Activated T-helper 1 cell treated with Interleukin-2 at 50 U/mL for 16 hours (primary cell): ENCODE measurements around the gene PLXNA2.

Source experiments
- DNase-seq: peaks from one replicate; pipeline ENCODE4 v3.0.0-alpha.2; 2020; ENCODE audit warnings: low read depth

The PLXNA2 gene

GRCh38 chr1:208045463-208046260 lies 198.5 kb downstream of the PLXNA2 start:
- no peak for DNase-seq

DNA sequence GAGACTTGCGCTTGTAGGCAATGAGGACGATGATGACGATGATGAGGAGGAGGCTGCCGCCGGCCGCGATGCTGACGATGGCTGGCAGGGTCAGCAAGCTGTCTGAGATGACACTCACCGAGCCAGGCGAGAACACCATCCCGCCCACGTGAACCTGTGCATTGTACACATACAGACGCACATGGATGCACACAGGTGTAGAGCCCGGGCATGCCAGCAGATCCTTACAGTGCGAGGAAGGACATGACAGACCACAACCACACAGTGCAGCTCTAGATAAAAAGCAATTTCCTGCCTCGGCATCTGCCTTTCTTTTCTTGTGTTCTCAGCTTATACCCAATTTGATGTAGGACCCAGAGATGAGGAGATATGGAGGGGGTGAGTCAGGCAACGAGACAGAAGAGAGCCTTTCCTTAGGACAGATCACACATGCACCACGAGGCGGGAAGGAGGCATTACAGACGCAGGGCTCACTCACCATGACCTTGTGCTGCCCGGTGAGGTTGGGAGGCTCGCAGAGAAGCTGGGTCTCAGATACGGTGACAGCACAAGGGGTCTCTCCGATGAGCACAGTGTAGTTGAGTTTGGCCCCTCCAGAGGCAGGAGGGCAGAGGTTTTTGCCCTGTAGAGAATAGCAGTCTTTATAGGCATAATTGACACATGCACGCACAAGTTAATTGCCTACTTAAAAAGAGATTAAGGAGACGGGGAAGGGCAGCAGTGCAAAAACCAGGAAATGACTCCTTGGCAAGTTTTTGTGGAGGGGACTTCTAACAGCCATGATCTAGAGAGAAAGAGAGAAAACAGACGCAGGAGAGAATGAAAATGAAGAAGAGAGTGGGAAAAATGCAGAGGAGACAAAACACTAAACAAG lies 199.4 kb downstream of the PLXNA2 start:
- DNase-seq = no peak

- DNase-seq = no peak
Measured at GRCh38 chr1:208043691-208044181, 200.4 kb downstream of the PLXNA2 start.

- no peak for DNase-seq
Measured at GRCh38 chr1:208042868-208043267, 201.3 kb downstream of the PLXNA2 start.

GRCh38 chr1:208042041-208042615 lies 202.1 kb downstream of the PLXNA2 start:
- no peak for DNase-seq

- no peak for DNase-seq
Measured at GRCh38 chr1:208041505-208041904, 202.7 kb downstream of the PLXNA2 start.

DNA sequence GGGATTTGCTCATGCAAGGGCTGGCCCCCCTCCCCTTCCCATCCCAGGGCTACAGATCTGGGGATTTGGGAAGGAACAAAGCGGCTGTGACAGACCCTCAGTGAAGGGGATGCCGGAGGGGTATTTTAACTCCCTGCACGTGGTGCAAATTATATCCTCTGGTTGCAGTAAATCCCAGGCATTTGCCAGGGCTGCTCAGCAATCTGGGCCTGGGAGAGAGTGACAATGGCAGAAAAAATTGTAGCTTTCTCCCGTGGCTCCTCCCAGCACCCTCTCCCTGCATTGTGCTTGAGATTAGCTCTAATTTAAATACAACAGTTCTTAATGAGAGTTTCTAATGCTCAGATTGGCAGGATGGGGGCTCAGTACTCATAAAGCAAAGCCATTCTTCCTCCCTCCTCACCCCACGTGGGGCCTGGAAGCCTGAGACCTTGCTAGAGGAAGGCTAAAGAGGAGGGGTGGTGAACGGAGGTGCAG lies 203.3 kb downstream of the PLXNA2 start:
- no peak for DNase-seq

DNA sequence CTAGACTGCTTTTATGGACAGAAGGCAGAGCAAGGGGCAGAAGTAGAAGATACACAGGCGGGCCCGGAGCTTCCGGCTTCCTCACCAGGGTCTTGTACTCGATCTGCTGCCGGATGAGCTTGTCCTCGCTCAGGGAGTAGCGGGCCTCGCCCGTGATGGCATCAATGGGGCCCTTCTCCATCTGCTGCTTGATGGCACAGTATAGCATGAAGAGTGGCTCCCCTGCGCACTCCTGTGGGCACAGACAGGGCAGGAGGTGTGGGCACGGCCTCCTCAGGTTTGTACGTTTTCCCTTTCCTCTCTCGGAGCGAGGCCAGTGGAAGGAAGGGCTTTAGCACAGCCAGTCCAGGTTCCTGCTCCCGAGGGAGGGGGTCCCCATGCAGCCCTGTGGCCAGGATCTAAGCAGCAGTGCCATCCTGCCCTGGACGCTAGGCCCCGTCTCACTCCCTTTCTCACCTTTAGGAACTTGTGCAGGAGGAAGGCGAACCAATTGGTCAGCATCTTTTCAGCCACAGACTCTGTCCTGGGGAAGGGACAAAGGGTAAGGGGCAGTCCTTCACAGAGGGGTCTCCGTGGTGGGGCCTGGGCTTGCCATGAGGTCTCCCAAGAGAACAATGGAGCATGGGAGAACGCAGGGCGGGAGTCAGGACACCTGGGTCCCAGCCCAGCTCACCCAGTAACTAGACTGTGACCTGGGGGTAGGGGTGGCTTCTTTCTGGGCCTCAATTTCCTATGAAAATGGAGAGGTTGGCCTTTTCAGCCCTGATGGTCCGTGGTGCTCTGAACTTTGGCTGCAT lies 204.4 kb downstream of the PLXNA2 start:
- no peak for DNase-seq

- DNase-seq = no peak
Measured at GRCh38 chr1:208038303-208038702, 205.9 kb downstream of the PLXNA2 start.

DNA sequence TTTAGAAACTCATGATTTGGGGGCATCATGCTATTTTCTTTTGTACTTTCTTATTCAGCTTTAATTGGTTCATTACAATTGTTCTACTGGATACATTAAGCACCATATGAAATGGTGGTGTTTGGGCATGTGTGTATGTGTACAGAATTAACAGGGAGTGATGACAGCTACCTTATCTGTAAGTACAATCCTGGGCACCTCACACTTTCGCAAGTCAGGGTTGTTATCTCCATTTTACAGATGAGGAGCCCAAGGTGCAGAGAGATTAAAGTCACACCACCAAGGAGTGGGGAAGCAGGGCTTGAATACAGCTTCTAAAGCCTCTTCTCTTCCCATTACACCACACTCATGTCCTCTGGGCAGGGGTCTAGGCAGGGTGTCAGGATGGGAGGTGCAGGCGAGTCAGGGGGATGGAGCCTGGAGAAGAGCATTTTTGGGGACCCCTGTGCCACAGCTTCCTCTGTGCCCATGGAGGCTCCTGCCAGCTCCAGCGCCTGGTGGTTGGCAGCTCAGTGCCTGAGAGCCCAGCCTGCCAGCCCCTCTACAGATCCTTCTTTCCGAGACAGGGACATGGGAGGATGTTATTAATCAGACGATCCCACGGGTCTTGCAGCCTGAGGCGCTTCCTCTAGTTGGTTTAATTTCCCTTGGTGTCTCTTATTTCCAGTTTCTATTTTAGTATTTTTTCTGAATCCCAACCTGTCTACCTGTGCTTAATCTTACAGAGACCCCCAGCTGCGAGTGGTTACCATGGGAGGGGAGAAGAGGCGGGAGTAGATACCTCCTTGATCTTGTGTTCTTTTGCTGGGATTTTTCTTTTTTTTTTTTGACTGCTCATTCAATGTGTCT lies 207.0 kb downstream of the PLXNA2 start:
- DNase-seq = no peak

- no peak for DNase-seq
Measured at GRCh38 chr1:208036106-208036808, 207.9 kb downstream of the PLXNA2 start.

- no peak for DNase-seq
Measured at GRCh38 chr1:208034135-208034534, 210.0 kb downstream of the PLXNA2 start.

- DNase-seq = no peak
Measured at GRCh38 chr1:208033236-208033635, 210.9 kb downstream of the PLXNA2 start.

DNA sequence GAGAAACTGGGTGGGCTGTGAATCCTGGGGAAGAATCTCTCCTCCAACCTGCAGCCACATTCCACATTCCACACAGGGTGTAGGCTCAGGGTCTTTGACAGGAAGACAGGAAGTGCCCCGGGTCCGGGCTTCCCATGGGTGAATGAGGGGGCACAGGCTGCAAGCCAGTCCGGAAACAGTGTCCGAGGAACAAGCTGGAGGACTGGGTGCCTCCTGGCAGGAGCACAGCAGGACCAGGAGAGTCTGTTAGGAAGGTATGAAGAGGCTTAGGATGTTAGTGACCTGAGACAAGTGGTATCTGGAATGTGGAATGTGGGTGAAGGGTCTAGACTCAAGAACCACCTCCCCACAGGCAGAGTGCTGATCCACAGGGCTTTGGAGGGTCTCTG lies 212.3 kb downstream of the PLXNA2 start:
- DNase-seq = no peak

GRCh38 chr1:208031316-208031931 lies 212.8 kb downstream of the PLXNA2 start:
- no peak for DNase-seq

- no peak for DNase-seq
Measured at GRCh38 chr1:208030288-208031091, 213.7 kb downstream of the PLXNA2 start.

GRCh38 chr1:208029381-208030287 lies 214.6 kb downstream of the PLXNA2 start:
- DNase-seq = no peak

DNA sequence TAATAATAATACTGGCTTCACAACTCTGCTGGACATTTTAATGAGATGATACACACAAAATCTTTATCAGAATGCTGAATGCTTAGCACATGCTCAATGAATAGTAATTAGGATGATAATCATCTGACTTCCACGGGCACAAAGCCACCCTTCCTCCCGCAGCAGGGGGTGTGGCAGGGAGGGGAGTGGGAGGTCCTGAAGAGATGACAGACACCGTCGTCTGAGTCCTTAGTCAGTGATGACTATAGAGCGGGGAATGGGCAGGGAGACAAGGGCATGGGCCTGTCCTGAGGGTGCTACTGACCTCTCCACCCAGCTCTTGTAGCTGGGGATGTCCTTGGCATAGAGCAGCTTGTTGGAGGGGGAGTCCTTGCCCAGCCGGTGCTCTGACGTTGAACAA lies 215.7 kb downstream of the PLXNA2 start:
- no peak for DNase-seq
